ENCODE data around the gene FARSA. TPM values are rescaled to one million over a fixed set of nuclear protein-coding genes. Genes with fewer than 3 reads are reported as not detected.
A peak's percentile ranks its signal among the peaks of the same experiment; 100 is the strongest.

Gene FARSA
- total and polyA plus RNA-seq, 2 of the 13 experiments (the other 11 are each of a cell fraction or from before 2014, with no cell fraction given), result 25.9 to 72.0 TPM

GRCh38 chr19:12945479-12946091 is 12.1 kb upstream of the FARSA start, which contains the start of gene RAD23A (continued):
- TF ChIP-seq, protein P1, sequence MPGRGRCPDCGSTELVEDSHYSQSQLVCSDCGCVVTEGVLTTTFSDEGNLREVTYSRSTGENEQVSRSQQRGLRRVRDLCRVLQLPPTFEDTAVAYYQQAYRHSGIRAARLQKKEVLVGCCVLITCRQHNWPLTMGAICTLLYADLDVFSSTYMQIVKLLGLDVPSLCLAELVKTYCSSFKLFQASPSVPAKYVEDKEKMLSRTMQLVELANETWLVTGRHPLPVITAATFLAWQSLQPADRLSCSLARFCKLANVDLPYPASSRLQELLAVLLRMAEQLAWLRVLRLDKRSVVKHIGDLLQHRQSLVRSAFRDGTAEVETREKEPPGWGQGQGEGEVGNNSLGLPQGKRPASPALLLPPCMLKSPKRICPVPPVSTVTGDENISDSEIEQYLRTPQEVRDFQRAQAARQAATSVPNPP (CRISPR knock-in tag; IDR thresholded peaks at IDR 0.05), result no peak
- TF ChIP-seq NCOA2 (CRISPR knock-in tag; IDR thresholded peaks at IDR 0.05) (peak; percentile 67; the same call in 1 of the 2 replicates), DPF2 (CRISPR knock-in tag; IDR thresholded peaks at IDR 0.05; ENCODE audit: borderline replicate concordance, low read depth) (no peak), NFKBIZ (CRISPR knock-in tag; IDR thresholded peaks at IDR 0.05) (no peak; the same call in 1 of the 2 replicates), POLR2G (IDR thresholded peaks at IDR 0.05; ENCODE audit: low read depth, low read length) (peak; percentile 89), CBX5 (CRISPR knock-in tag; IDR thresholded peaks at IDR 0.05; ENCODE audit: borderline replicate concordance) (peak; percentile 51; the same call in 1 of the 2 replicates), ZNF383 (CRISPR knock-in tag; IDR thresholded peaks at IDR 0.05; ENCODE audit: borderline replicate concordance) (no peak; the same call in 1 of the 2 replicates), ATRX (CRISPR knock-in tag; IDR thresholded peaks at IDR 0.05; ENCODE audit: borderline replicate concordance) (no peak; the same call in 1 of the 2 replicates), NONO (IDR thresholded peaks at IDR 0.05) (no peak), NONO (CRISPR knock-in tag; conservative IDR thresholded peaks at IDR 0.05) (peak; percentile 83), HOXA3 (CRISPR knock-in tag; IDR thresholded peaks at IDR 0.05) (peak; percentile 100), WIZ (CRISPR knock-in tag; IDR thresholded peaks at IDR 0.05) (no peak), ZBTB46 (CRISPR knock-in tag; IDR thresholded peaks at IDR 0.05; ENCODE audit: borderline replicate concordance) (no peak), ZNF792 (CRISPR knock-in tag; IDR thresholded peaks at IDR 0.05) (0 out of 2 replicates have a peak, but pooled peaks have one; percentile 62), HOXA9 (CRISPR knock-in tag; IDR thresholded peaks at IDR 0.05; ENCODE audit: borderline replicate concordance) (no peak), ZNF703 (CRISPR knock-in tag; IDR thresholded peaks at IDR 0.05; ENCODE audit: borderline replicate concordance) (no peak), PAWR (CRISPR knock-in tag; IDR thresholded peaks at IDR 0.05; ENCODE audit: borderline replicate concordance) (no peak), ZFP62 (CRISPR knock-in tag; IDR thresholded peaks at IDR 0.05) (no peak), GTF2F1 (IDR thresholded peaks at IDR 0.05; ENCODE audit: low read length) (0 out of 2 replicates have a peak, but pooled peaks have one; percentile 63), SNAPC5 (CRISPR knock-in tag; IDR thresholded peaks at IDR 0.05; ENCODE audit: borderline replicate concordance) (no peak), KMT2B (CRISPR knock-in tag; IDR thresholded peaks at IDR 0.05) (peak; percentile 68; the same call in 1 of the 2 replicates), ZNF225 (CRISPR knock-in tag; IDR thresholded peaks at IDR 0.05) (no peak; the same call in none of the 2 replicates), FOXA1 (IDR thresholded peaks at IDR 0.05) (no peak), FOXA1 (CRISPR knock-in tag; IDR thresholded peaks at IDR 0.05) (peak; percentile 36; the same call in 1 of the 2 replicates), ZNF326 (CRISPR knock-in tag; IDR thresholded peaks at IDR 0.05; ENCODE audit: borderline replicate concordance) (peak; percentile 98), ZSCAN30 (CRISPR knock-in tag; IDR thresholded peaks at IDR 0.05) (no peak), ZNF724P (CRISPR knock-in tag; IDR thresholded peaks at IDR 0.05; ENCODE audit: borderline replicate concordance) (0 out of 2 replicates have a peak, but pooled peaks have one; percentile 63)
- TF ChIP-seq, protein P2, sequence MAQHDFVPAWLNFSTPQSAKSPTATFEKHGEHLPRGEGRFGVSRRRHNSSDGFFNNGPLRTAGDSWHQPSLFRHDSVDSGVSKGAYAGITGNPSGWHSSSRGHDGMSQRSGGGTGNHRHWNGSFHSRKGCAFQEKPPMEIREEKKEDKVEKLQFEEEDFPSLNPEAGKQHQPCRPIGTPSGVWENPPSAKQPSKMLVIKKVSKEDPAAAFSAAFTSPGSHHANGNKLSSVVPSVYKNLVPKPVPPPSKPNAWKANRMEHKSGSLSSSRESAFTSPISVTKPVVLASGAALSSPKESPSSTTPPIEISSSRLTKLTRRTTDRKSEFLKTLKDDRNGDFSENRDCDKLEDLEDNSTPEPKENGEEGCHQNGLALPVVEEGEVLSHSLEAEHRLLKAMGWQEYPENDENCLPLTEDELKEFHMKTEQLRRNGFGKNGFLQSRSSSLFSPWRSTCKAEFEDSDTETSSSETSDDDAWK (CRISPR knock-in tag; IDR thresholded peaks at IDR 0.05), result no peak

All from HepG2 (cell line).